EL (cell line): ENCODE measurements around the gene PEPD.

Experiments
- DNase-seq: peaks from one replicate; pipeline ENCODE4 v3.0.0-alpha.2; 2016

Gene PEPD

DNA sequence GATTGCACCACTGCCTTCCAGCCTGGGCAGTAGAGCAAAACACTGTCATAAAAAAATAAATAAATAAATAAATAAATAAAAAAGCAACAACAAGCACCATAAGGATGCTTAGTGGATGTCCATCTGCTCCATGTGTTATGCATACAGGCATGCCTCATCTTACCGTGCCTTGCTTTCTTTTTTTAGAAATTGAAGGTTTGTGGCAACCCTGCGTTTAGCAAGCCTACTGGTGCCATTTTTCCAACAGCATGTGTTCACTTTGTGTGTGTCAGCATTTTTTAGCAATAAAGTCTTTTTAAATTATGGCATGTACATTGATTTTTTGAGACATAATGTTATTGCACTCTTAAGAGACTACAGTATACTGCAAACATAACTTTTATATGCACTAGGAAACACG, 68.3 kb downstream of the PEPD start:
- DNase-seq, result no peak

- no peak for DNase-seq
Observed at GRCh38 chr19:33450689-33451088, 70.9 kb downstream of the PEPD start.

GRCh38 chr19:33449799-33450198, 71.8 kb downstream of the PEPD start:
- no peak for DNase-seq

DNA sequence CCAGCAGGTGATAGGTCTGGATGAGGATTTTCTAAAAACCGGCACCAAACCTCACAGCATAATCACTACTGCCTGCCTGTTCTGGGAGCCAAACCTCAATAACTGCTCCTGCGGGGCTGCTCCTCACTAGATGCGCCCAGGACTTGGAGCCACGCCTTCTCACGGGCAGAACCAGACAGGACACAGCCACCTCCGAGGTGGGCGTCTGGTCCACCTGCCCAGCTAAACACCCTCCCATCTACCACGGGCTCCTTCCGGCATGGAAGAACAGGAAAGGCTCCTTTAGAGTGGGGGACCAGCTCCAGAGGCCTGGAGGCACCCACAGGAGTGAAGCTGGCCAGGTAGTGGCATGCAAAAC, 73.5 kb downstream of the PEPD start:
- no peak for DNase-seq

DNA sequence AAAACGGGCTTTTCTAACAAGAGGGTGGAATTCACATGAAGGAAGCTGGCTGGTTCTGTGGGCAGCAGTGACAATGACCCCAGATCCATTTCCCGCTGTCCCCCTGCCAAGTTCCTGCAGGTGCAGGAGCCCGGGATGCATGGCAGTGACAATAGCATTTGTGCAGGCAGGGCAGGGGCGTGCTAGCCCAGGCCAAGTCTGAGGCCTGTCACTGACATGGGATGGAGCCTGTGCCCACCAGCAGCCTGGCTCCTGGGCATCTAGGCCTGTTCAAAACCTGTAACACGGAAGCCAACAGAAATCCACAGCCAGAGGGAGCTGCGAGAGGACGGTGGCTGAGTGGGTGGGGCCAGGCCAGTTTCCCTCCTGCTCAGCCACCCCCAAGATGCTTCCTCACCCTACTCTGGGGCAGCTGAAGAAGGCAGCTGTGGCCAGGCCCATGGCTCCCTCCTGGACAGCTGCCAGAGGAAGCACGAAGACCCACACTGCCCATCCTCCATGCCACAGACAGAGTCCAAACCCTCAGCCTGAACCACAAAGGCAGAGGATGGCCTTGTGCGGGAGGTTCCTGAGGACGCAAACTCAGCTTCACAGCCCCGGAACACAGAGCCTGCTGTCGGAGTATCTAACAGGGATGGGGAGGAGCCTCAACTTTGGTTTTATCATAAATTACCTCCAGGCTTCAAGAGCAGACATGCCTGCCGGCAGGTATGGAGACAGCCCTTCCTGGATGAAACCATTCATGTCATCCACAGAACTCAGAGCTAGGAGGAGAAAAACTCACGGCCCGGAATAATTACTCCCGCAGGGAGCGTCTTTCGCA, 74.0 kb downstream of the PEPD start:
- no peak for DNase-seq

DNA sequence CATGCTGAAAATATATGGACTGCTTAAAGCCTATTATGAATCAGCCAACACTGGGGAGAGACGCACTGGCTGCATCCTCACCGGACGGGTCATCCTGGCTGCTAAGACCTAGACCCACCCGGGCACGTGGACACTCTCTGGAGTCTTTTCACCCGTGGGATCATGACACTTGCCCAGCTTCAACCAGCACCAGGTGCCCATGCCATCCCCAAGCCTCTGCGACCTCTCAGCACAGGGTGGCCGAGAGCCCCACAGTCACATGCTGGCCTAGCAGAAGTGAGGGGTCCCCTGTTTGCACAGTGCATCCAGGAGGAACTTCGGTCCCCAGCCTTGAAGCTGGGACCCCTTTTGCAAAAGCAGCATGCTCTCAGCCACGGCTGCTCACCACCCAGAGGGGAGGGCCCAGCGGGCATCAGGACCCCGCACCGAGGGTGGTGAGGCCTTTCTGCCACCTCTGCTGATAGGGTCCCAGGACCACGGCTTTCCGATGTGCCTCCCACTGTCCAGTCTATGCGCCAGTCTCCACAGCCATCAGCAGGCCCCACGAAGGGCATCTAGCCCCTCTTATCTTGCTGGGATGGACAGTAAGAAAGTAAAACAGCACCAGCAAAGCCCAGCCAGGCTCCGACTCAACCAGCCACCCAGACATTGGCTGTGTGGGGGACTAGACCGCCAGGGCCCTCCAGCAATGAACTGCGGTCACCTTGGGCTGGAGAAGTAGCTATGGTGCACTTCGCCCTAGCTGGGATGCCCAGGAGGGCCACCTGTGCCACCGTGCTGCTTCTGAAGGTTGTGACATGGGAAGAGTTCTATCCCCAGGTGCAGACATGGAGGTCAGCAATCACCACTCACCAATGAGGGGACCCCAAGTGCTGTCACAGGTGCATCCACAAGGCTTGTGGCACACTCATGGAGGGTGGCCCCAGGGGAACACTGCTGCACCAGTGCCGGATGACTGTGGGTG, 75.0 kb downstream of the PEPD start:
- DNase-seq, result no peak

- no peak for DNase-seq
Observed at GRCh38 chr19:33445442-33446329, 75.9 kb downstream of the PEPD start.

- no peak for DNase-seq
Observed at GRCh38 chr19:33444562-33445441, 76.8 kb downstream of the PEPD start.

DNA sequence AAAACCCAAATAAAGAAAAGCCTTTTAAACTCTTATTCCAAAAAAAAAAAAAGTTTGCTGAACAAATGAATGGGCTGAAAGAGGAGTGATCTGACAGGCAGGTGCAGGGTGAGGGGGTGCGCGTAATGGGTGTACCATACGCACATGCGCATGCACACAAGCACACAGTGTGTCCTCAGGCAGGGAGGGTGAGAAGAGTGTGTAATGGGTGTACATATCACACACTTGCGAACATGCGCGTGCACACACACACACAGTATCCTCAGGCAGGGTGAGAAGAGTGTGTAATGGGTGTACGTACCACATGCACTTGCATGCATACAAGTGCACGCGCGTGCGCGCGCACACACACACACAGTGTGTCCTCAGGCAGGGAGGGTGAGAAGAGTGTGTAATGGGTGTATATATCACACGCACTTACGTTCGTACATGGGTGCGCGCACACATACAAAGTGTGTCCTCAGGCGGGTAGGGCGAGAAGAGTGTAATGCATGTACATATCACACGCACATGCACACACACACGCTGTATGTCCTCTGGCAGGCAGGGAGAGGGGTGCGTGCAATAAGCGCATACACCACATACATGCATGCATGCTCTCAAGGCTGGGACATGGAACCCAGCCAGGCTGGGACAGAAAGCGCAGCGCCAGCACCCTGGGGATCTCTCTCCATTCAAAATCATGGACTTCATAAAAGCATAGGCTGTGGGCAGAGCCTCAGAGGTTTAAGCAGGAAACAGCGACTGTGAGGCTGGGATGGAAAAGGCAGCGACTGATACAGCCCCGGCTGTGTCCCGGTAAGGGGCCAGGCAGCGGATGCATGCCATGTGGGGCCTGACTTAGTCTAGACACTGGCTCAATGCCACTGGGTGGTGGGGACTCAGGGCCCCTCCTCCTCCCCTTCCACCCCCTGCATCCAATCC, 77.7 kb downstream of the PEPD start:
- DNase-seq, result no peak

DNA sequence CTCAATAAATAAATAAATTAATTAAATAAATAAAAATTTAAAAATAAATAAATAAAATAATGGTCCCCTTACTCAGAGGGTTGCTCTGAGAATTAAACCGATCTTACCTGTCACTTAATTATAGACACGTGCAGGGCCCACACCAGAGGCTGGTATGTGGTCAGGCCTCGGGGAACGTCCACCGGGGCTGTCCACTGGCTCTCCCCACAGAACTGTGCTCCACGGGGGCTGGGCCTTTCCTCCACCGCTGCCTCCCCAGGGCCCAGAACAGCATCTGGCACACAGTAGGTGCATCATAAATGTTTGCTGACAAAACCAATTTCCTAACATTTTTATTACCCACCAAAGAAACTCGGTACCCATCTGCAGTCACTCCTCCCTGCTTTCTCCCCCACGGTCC, 78.9 kb downstream of the PEPD start:
- no peak for DNase-seq

DNA sequence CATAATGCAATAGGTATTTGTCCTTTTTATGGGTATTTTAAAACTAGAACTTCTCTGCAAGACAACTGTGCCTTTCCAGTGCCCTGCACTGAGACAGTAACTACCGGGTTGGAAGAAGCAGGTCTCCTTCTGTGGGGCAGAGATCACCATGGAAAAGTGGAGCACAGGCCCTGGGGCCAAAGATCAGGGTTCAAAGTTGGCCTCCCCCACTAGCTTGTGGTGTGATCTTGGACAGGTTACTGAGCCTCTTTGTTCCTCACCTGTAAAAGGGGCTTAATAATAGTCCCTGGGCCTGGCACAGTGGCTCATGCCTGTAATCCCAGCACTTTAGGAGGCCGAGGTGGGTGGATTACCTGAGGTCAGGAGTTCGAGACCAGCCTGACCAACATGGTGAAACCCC, 79.8 kb downstream of the PEPD start:
- DNase-seq, result no peak

DNA sequence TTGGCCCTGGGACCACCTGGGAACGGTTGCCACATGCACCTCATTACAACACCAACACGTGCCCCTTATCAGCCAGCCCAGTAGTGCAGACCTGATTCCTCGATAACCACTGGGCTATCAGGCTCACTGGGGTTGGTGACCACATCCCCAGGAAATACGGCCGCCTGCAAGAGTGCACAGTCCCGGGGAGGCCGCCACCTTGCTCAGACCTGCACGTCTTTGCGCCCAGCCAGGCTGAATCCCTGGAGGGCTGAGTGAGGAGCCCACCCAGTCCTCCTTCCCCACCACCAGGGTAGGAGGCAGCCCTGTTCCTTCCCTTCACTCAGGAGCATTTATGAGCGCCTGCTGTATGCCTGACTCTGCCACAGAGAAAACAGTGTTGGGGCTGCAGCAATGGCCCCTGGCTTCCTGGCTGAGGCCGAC, 80.3 kb downstream of the PEPD start:
- DNase-seq, result no peak

DNA sequence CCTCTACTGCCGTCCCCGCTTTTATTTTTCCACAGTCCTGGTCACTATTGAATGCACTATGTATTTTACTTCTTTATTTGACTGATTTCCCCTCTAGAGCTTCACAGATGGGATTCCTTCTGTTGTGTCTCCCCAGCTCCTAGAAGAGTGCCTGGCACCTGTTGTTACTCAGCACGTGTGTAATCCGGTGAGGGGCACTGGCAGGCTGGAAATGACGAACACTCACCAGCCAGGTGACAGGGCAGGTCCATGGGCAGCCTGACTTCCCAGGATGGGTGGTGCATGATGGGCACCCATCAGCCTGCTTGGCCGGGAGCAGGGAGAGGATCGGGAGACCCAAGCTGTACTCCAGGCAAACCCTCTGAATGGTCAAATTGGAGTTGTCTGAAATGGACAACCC, 80.9 kb downstream of the PEPD start:
- no peak for DNase-seq

- no peak for DNase-seq
Observed at GRCh38 chr19:33440241-33440640, 81.3 kb downstream of the PEPD start.

GRCh38 chr19:33438987-33439781, 82.4 kb downstream of the PEPD start:
- no peak for DNase-seq

- DNase-seq, result peak; percentile 7
Observed at GRCh38 chr19:33437821-33438671, 83.5 kb downstream of the PEPD start.

DNA sequence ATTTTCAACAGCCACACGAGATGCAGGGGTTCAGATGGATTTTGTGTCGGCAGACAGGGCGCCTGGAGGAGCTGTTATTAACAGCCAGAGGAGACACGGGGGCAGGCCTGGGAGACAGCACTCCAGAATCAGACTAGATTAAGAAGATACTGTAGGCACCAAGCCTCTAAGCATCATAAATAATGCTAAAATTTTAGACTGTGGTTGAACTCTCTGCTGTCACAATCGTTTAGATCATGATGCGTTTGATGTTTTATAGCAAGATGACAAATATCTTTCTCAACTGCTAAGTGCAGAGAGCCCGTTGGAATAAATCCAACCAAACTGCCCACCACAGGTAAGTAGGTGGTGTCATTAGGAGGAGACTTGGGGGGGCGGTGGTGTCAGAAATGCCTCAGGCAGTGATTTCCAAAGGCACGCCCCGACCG, 84.2 kb downstream of the PEPD start:
- no peak for DNase-seq
